GM21723 (cell line): ENCODE measurements around the gene PRR7.

Experiments used
- ATAC-seq: cut with Tn5 transposase; IDR thresholded peaks from one replicate; pipeline ENCODE4 v1.9.1; 2021; ENCODE audit warnings: mild to moderate bottlenecking, moderate library complexity; ENCODE audit not compliant: unreplicated experiment

The PRR7 gene

DNA sequence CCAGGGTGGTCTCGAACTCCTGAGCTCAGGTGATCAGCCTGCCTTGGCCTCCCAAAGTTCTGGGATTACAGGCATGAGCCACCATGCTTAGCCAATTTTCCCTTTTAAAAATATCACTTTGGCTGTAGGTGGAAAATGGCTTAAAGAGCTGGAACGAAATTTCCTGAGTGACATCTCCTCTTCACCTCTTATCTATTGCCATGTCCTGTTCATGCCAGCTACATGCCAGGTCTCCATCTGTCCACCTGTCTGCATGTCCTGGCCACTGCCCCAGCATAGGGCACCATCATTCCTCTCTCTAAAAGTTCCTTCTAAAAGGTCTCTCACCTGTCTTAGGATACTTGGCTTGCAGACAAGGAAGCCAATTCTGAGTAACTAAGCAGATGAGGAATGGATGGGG lies 22.9 kb upstream of the PRR7 start:
- ATAC-seq: no peak

DNA sequence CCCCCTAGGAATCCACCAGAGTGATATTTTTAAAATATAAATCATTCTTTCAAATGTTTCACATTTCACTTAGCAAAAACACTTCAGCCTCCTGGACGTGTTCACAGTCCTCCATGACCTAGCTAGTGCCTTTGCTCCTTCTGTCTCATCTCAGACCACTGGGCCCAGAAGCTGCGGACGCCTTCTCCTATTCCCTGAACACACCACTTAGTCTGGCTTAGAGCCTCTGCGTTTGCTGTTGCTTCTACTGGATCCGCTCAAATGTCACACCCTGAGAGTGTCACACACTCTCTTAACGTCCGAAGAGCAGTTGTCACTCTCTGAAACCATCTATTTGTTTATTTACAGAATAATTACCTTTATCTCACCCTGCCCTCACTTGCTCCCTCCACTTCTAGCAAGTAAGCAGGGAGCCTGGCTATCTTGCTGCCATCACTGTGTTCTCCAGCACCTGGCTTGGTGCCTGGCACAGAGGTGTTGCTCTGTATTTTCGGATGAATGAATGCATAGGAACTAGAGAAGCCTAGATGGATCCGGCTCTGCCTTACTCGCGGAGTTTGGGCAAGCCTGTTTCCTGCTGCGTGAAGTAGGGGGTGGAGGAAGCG lies 21.3 kb upstream of the PRR7 start:
- ATAC-seq: no peak

DNA sequence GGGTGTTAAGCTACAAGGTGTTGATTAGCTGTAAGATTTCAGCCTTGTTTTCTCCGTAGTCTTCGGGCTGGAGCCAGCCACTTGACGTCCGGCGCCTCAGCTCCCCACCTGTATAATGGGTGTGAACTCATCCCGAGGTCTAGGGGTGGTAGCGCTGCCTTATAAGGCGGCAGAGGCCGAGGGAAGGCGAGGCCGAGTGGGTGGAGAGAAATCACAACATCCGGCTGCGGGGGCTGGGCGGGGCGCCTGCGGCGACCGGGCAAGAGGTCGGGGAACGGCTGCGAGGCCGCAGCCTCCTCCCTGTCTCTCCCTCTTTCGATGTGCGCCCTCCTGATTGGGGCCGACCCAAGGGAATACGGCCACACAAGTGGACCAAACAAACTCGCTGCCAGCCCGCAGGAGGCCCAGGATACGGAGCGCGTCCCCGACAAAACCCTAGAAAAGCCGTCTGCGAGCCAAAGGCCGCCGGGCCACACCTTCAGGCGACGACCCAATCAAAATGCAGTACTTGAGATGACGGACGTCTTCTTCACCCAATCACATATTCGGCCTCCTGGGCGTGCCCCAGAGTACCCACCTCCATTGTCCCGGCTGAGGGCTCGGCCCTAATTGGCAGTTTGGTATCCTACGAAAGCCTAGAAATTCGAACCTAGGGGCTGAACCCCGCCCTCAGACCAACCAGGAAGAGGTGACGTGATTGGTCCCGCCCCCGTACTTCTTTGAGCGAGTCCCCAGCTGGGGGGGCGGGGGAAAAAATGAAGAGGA lies 20.6 kb upstream of the PRR7 start:
- ATAC-seq: peak; percentile 74

DNA sequence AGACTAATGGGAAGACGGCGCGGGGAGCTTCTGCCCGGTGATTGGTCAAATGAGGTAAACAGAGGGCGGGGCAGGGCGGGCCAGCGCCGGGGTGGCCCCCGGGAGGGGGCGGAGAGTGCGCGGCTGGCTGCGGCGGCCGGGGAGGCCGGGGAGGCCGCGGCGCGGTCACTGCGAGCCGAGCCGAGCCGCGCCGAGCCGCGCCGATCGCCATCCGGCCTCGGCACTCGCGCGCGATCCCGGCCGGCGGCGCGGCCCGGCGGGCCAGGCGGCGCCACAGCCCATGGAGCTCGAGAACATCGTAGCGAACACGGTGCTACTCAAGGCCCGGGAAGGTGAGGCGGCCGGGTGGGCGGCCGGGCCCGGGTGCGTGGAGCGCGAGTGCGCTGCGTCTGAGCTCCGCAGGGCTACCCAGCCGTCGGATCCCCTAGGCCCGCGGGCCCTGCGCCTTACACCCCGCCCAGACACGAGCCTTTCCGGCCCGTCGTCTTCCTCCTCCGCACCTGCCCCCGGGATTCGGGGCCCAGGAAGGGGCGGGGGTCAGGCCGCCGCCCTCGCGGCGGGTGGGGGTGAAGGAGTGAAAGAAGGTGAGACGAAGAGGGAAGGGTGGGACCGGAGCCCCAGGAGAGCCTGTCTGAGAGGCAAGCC lies 19.9 kb upstream of the PRR7 start, which contains the start of gene GRK6:
Gene GRK6, plus strand, starts transcription at position 111 of the 645 bp plus-strand sequence. Its CDS starts 170 bp downstream, at position 281.
- peak; percentile 10 for ATAC-seq

DNA sequence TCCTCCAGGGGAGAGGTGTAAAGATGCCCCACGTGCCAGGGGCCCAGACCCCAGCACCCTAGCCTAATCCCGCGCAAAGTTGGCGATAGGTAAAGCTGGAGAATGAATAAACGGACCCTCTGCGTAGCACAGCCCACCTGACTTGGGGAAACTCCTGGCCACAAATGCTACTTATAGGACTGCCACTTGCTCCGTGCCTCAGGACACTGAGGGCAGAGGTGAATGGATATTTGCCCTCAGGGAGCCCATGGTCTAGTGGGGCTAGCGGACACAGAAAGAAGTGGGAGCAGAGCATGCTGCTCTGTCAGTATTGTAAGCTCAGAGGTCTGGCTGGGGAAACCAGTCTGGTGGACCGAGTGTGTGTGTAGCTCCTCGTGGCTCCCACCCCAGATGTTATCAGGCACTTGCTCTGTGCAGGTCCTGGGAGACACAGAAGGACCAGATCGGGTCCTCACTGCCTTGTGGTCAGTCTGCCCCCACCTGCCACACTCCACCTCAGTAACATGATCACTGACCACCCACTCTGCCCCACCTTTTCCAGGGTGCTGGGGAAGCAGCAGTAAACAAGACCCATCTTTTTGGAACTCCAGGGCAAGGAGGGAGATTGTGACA lies 19.3 kb upstream of the PRR7 start:
- ATAC-seq: no peak

DNA sequence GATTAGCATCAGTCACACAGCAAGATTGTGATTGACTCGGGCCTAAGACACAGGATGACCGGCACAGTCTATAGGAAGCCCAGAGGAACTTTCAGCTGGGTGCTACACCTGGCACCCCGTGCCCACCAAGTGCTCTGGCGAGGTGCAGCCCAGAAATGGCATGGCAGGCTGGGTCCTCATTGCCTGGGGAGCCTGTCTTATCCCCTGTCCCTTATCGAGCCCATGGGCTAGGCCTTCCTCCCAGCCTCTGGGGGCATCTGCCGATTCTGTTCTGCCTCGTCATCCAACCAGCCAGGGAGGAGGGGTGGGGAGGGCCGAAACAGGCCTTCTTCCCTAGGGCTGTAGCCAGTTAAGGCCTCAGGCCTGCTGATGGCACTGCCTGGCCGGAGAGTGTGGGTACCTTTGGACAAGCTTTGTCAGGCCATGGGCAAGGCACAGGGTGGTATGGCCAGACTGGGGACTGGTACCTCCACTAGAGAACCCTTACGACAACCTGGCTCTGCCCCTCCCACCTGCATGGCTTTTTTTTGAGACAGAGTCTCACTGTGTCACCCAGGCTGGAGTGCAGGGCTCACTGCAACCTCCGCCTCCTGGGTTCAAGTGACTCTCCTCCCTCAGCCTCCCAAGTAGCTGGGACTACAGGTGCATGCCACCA lies 18.6 kb upstream of the PRR7 start:
- no peak for ATAC-seq

DNA sequence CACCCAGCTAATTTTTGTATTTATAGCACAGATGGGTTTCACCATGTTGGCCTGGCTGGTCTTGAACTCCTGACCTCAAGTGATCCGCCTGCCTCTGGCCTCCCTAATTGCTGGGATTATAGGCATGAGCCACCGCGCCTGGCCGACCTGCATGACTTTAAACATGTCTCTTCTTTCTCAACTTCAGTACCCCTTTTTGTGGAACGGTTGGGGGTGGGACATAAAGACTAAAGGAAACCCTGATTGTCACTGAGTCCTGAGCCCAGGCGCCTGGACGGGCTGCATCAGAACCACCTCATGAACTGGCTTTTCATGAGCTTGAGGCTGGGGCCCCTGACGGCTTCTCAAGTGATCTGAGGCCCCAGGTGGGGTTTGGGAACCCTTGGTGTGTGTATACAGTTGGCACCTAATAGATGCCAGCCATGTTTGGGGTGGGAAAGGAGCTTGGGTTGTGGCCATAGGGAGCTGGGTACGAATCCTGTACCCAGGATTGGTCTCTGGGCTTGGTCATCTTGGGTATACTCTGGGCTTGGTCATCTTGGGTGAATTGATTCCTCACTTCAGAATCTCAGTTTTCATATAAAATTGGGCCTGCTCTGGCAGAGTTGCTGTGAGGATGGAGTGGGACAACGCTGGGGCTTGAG lies 17.9 kb upstream of the PRR7 start:
- ATAC-seq: no peak

DNA sequence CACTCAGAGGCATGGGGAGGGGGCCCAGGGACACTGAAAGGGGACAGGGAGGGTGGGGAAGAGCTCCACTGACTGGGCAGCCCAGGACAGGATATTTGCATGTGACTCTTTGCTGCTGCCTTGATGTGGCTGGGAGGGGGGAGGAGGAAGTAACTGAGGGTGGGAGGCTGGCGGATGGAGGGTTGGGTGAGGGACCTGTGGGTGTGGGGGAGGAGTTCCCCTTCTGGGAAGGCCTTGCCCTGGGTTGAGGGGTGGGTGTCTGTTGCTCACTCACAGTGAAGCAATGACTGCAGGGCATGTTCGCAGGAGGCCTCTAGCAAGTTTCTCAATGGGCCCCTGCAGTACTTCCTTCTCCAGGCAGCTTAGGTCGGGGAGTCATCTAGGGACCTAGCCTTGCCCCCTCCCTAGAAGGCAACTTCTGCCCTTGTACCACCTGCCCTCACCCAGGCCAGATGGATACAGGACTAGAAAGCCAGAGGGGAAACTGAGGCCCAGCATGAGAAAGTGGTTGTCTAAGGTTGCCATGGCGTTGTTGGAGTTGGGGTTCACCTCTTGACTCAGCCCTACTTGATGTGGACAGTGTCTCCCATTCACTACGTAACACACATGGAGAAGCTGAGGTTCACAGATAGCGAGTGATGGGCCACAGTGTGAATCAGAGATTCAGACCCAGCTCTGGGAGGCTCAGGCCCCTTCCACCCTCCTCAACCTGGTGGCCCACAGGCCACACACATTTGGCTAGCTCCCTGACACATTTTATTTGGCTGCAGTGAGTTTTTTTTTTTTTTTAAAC lies 17.2 kb upstream of the PRR7 start:
- ATAC-seq: no peak

DNA sequence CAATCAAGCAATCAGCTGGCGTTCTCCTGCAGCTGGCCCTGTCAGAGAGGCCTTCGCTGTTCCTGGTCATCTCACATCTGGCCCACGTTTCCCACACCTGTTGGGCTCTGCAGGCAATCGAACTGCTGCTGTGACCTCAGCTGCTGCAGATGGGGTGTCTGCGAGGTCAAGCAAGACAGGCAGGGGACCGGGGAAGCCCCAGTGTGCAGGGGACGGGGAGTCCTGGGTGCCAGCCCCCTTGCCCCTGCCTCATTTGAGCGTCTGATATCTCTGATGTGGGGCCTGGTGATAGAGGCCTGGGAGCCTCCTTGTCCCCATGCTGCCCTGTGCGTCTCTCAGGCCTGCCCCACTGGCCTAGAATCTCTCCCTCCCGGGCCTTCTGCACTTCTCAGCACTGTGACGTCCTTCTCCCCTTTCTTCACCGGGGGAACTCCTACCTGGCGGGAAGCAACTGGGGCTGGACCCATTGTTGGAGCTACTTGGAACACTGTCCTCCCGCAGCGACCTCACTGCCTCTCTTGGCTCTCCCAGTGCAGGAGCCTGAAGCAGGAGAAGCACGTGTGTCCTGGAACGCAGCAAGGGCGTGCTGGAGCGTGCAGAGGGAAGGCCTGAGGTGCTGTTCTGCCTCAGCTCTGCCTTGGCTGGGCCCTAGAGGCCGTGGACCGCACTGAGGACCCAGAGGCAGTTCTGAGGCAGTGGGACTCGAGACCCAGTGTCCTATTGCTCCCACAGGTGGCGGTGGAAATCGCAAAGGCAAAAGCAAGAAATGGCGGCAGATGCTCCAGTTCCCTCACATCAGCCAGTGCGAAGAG lies 16.3 kb upstream of the PRR7 start:
- no peak for ATAC-seq

DNA sequence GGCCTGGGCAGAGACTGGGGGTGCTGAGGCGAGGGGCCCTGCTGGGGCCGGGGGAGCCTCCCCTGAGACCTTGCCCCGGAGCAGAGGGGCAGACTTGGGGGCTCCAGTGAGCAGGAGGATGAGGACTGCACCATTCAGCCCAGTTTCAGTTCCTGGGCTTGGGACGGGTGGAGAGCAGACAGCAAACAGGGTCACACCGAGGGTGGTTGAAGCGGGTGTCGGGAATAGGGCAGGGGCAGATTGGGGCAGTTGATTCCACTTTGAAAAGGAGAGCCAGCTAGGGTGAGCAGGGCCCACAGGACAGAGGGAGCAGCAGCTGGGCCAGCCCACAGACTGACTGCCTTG lies 15.7 kb upstream of the PRR7 start:
- ATAC-seq: no peak

DNA sequence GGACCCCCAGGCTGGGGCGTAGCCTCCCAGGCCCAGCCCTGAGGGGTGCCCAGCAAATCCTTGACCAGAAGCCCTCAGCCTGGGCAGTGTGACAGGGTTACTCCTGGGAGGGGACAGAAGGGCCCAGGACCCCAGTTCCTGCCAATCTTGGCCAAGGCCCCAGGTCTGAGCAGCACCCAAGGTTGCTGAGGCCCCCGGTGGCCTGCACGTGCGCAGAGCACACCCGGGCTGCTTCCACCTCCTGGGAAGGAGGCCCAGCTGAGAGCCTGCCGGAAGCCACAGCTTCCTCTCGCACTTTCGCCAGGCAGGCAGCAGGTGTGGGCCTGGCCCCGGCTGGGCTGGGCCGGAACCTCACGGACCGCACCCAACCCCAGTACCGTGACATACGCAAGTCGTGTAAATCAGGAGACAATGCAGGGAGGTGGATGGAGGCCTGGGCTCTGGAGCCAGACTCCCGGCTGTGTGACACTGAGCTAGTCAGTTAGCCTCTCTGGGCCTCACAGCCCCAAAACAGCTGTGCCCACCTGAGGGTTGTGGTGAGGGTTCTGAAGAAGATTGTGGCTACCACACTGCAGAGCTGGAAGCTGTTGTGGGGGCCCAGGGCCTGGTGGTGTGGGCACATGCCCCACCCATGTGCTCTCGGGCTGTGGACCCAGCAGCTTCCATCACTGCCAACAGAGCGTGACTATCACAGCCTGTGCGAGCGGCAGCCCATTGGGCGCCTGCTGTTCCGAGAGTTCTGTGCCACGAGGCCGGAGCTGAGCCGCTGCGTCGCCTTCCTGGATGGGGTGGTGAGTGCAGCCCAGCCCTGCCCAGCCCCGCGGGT lies 15.1 kb upstream of the PRR7 start:
- ATAC-seq: peak; percentile 46

DNA sequence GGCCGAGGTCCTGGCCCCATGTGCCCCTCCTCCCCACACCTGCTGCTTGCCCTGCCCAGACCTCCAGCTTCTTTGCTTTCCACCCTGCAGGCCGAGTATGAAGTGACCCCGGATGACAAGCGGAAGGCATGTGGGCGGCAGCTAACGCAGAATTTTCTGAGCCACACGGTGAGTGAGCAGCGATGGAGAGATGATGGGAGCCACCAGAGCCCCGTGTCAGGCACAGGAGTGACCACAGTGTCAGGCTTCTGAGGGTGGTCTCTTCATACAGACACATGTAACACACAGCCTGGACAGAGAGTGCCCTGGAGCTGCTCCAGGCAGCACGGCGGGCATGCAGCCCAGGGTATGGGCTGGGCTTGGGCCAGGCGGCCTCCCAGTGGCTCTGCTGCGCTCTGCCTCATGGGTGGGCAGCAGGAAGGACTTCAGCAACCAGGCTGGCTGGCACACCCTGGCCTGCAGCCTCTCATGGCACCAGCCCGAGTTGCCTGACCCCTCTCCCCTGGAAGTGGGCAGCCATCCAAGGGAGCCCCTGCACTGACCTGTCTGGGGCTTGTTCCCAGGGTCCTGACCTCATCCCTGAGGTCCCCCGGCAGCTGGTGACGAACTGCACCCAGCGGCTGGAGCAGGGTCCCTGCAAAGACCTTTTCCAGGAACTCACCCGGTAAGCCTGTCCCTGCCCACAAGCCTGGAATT lies 14.3 kb upstream of the PRR7 start:
- no peak for ATAC-seq

DNA sequence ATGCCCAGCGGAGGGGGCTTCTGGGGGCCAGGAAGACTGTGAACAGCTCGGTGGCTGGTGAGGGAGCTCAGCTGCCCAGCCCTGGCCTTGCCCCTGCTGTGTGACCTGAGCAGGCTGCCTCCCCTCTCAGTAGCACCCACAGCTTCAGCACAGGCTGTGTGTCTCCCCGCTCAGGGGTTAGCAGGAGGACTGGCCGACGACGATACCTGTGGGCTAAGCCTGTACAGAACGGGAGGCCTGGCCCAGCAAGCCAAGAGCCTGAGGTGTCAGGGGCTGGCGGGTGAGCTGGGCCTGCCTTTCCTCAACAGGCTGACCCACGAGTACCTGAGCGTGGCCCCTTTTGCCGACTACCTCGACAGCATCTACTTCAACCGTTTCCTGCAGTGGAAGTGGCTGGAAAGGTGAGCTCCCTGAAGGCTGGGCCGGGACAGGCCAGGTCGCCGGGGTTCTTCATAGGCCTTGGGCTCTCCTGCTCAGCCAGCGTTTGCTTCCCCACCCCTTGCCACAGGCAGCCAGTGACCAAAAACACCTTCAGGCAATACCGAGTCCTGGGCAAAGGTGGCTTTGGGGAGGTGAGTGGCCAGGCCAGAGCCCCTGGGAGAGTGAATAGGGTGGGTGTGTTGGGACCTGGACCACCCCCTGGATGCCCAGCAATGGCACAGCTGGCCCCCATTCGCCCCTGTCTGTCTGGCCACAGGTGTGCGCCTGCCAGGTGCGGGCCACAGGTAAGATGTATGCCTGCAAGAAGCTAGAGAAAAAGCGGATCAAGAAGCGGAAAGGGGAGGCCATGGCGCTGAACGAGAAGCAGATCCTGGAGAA lies 13.6 kb upstream of the PRR7 start:
- no peak for ATAC-seq

DNA sequence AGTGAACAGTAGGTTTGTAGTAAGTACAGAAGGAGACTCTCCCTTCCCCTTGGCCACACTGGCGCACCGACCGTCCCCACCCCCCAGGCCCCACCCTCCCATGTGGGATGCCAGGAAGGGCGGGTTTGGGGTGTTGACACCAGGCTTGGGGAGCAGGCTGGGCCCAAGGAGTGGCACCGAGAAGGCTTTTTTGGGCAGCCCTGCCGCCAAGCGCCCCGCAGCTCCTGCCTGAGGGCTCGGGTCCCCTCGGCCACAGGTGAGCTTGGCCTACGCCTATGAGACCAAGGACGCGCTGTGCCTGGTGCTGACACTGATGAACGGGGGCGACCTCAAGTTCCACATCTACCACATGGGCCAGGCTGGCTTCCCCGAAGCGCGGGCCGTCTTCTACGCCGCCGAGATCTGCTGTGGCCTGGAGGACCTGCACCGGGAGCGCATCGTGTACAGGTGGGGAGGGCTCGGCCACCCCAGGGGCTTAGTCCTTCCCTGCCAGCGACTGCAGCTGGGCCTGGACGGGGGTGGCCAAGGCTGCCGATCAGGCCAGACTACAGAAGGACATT lies 12.9 kb upstream of the PRR7 start:
- ATAC-seq: no peak

DNA sequence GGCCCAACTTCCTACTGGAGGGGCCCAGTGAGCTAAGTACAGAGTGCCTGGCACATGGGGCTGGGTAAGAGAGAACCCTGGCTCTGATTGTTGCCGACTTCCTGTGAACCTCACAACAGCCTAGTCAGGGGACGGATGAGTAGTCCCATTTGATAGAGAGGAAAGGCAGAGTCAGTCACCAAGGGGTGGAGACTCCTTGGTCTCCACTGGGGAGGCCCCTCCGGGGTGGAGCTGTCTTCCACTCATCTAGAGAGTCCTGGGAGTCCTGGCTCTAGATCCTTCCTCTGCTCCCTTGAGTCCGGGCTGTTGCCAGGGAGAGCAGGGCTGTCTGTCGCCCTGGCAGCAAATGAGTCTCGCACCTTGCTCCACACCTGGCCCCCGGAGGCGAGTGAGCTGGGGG lies 12.2 kb upstream of the PRR7 start:
- ATAC-seq: no peak

DNA sequence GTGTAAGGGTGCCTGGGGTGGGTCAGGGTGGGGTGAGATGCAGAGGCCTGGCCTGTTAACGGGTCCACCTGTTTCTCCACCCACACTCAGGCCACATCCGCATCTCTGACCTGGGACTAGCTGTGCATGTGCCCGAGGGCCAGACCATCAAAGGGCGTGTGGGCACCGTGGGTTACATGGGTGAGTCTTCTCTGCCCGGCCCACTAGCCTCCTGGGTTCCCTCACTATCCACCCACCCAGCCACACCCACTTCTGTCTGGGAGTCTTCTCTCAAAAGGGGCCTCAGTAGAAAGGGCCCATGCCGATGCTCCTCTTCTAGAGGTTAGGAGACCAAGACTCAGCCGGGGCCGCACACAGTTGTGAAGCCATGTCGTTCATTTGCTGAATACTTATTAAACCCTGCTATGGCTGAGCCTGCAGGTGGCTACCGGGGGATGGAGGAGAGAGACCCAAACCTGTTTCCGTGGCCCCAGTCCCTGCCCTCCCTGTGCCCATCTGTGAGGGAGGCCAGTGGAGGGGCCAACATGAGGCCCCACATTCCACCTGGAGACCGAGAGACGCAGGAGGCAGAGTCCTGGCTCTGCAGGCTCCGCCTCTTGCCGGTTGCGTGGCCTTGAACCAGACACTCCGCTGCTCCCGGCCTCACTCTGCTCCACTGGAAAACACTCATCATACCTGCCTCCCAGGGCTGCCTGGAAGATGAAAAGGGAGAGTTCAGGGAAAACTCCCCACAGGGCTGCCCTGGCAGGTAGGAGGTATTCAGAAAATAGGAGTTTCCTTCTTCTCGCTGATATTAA lies 11.5 kb upstream of the PRR7 start:
- no peak for ATAC-seq
